Measurements from ENCODE around the gene PPT2.

GRCh38 chr6:32184084-32184640, 30.2 kb downstream of the PPT2 start, which contains the start of gene AGER:
- TF ChIP-seq CTCF (IDR thresholded peaks at IDR 0.05; ENCODE audit: low read length) (no peak), EZH2phosphoT487 (IDR thresholded peaks at IDR 0.05; ENCODE audit: low read length) (no peak)
